Islet of Langerhans (tissue), 1 donor: ENCODE measurements around the gene NSUN2.
"Not testable (repeated sequence)": the region's sequence is repeated elsewhere in the genome, so short reads cannot be mapped to it uniquely, and the experiment has no call there.

Experiments used
- FAIRE-seq: peaks from one replicate; lab custom pipeline; 2011; peaks lifted over from hg19 to GRCh38; lab: Jason Lieb, UNC

The NSUN2 gene

GRCh38 chr5:6632888-6633468 is at the start of gene NSUN2, which contains the start of gene SRD5A1:
Gene NSUN2, minus strand, starts transcription at chr5:6633044. Its CDS starts 65 bp downstream, at chr5:6632979.
Gene SRD5A1, plus strand, starts transcription at chr5:6633440. Its CDS starts 137 bp downstream, at chr5:6633577.
- FAIRE-seq: peak; percentile 36

GRCh38 chr5:6682239-6682638 is 49.4 kb upstream of the NSUN2 start:
- no peak for FAIRE-seq

GRCh38 chr5:6681682-6682081 is 48.8 kb upstream of the NSUN2 start:
- FAIRE-seq: no peak

GRCh38 chr5:6680922-6681321 is 48.1 kb upstream of the NSUN2 start:
- no peak for FAIRE-seq

GRCh38 chr5:6678385-6678784 is 45.5 kb upstream of the NSUN2 start:
- FAIRE-seq: no peak

GRCh38 chr5:6676702-6677101 is 43.9 kb upstream of the NSUN2 start:
- FAIRE-seq: no peak

GRCh38 chr5:6675784-6676491 is 43.1 kb upstream of the NSUN2 start:
- FAIRE-seq: no peak

- no peak for FAIRE-seq
Measured at GRCh38 chr5:6674886-6675285, 42.0 kb upstream of the NSUN2 start.

GRCh38 chr5:6674421-6674820 is 41.6 kb upstream of the NSUN2 start:
- FAIRE-seq: no peak

GRCh38 chr5:6673963-6674362 is 41.1 kb upstream of the NSUN2 start:
- no peak for FAIRE-seq

- no peak for FAIRE-seq
Measured at GRCh38 chr5:6673031-6673430, 40.2 kb upstream of the NSUN2 start.

GRCh38 chr5:6668717-6669116 is 35.9 kb upstream of the NSUN2 start:
- not testable (repeated sequence) for FAIRE-seq

- FAIRE-seq: no peak
Measured at GRCh38 chr5:6667648-6668047, 34.8 kb upstream of the NSUN2 start.

GRCh38 chr5:6666762-6667161 is 33.9 kb upstream of the NSUN2 start:
- no peak for FAIRE-seq

- FAIRE-seq: no peak
Measured at GRCh38 chr5:6660688-6661087, 27.8 kb upstream of the NSUN2 start.

GRCh38 chr5:6659941-6660684 is 27.3 kb upstream of the NSUN2 start:
- FAIRE-seq: no peak

GRCh38 chr5:6656680-6657079 is 23.8 kb upstream of the NSUN2 start:
- FAIRE-seq: no peak

GRCh38 chr5:6655432-6655831 is 22.6 kb upstream of the NSUN2 start:
- FAIRE-seq: no peak

- FAIRE-seq: no peak
Measured at GRCh38 chr5:6652025-6652424, 19.2 kb upstream of the NSUN2 start.

GRCh38 chr5:6649681-6650080 is 16.8 kb upstream of the NSUN2 start:
- no peak for FAIRE-seq

GRCh38 chr5:6649186-6649585 is 16.3 kb upstream of the NSUN2 start:
- FAIRE-seq: no peak

- FAIRE-seq: not testable (repeated sequence)
Measured at GRCh38 chr5:6645571-6646362, 12.9 kb upstream of the NSUN2 start.
